Measurements from ENCODE around the gene SNX22.

Gene SNX22

GRCh38 chr15:64182859-64183370 lies 31.4 kb downstream of the SNX22 start:
- in situ Hi-C loops (cut with MboI; ENCODE audit: low pct_unique_long_range_greater_than_20kb, low sequenced_read_pairs, unreplicated experiment) = no loop called here
- no peak for DNase-seq (ENCODE audit: low spot score)
- TF ChIP-seq CTCF (IDR thresholded peaks at IDR 0.05; ENCODE audit: extremely low read depth, insufficient read depth, missing control alignments) = no peak

GRCh38 chr15:64185146-64185911 lies 33.8 kb downstream of the SNX22 start:
- no peak for TF ChIP-seq CTCF (IDR thresholded peaks at IDR 0.05; ENCODE audit: extremely low read depth, insufficient read depth, missing control alignments)
- in situ Hi-C loops (cut with MboI; ENCODE audit: low pct_unique_long_range_greater_than_20kb, low sequenced_read_pairs, unreplicated experiment) = no loop called here
- no peak for DNase-seq (ENCODE audit: low spot score)

DNA sequence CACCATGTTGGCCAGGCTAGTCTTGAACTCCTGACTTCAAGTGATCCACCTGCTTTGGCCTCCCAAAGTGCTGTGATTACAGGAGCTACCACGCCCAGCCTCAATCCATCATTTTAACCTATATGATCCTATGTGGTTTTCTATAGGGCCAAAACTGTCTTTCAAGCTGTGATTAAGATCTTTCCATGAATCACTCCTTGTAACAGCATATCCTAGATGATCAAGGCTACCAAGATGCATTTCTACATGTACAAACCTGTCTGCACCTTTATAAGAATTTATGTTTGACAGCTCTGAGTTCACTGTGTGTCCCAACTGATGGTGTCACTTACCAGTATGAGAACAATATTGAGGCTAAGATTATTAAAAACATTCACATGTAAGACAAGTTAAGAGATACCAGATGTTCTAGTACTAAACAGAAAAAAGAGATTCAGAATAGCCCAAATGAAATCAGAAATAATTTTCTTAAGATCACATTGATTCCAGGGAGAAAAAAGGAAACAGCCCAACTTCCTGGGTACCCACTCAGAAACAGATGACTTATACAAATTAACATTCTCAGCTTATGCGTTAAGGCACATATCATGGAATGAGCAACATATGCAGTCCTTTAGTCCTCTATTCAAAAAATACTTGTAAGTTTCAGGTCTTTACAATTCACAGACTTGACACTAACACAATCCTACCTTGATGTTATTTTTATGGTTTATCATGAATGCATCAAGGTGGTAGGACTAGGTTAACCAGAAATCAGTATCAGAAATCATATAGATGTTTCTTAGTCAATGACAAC lies 36.1 kb downstream of the SNX22 start:
- TF ChIP-seq CTCF (IDR thresholded peaks at IDR 0.05; ENCODE audit: extremely low read depth, insufficient read depth, missing control alignments) = no peak
- DNase-seq (ENCODE audit: low spot score) = no peak
- in situ Hi-C loops (cut with MboI; ENCODE audit: low pct_unique_long_range_greater_than_20kb, low sequenced_read_pairs, unreplicated experiment) = no loop called here

DNA sequence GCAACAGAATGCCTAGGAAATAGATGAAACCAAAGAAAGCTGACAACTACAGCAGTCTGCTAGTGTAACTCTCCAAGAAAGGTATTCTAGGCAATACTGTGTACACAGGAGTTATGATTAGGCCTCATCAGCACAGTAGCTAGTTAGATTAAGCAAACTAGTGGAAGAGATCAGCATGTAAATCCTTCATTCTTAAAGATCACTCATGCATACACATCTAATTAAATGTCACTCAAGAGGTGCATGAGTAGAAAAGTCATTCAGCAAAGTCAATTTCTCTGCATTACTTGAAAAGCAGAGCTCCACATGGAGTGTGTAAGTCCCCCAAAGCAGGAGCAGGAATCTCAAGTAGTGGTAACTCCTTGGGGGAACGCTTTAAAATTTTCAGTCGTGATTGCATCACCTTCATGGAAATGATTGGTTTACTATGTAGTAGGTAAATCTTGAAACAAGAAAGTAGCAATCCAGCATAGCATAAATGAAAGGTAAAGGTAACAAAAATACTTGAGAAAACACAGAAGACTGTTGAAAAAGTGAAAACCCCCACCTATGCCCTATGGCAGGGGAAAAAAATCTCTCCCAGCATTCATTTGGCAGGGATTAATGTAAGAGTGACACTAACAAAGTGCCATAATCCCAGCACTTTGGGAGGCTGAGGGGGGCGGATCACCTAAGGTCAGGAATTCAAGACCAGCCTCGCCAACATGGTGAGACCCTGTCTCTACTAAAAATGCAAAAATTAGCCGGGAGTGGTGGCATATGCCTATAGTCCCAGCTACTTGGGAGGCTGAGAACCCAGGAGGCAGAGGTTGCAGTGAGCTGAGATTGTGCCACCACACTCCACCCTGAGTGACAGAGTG lies 40.7 kb downstream of the SNX22 start:
- in situ Hi-C loops (cut with MboI; ENCODE audit: low pct_unique_long_range_greater_than_20kb, low sequenced_read_pairs, unreplicated experiment) = no loop called here
- no peak for DNase-seq (ENCODE audit: low spot score)
- no peak for TF ChIP-seq CTCF (IDR thresholded peaks at IDR 0.05; ENCODE audit: extremely low read depth, insufficient read depth, missing control alignments)

DNA sequence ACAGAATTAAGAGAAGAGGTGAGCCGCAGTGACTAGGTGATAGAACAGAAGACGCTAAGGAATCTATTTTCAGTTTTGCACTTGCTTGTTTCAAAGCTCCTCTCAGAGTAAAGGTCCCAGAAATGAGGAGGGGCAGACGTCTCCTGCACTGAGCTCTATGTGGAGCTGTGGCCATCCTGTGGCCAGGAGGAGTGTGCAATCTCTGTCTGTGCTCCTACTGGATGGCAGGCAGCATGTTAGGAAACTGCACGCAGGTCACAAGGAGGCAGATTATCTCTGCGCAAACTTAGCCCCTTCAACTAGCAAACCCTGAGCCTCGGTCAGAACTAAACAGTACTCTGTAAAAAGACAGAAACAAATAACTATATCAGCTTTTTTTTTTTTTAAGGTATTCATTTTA lies 42.4 kb downstream of the SNX22 start:
- TF ChIP-seq CTCF (IDR thresholded peaks at IDR 0.05; ENCODE audit: extremely low read depth, insufficient read depth, missing control alignments) = no peak
- in situ Hi-C loops (cut with MboI; ENCODE audit: low pct_unique_long_range_greater_than_20kb, low sequenced_read_pairs, unreplicated experiment) = no loop called here
- no peak for DNase-seq (ENCODE audit: low spot score)

DNA sequence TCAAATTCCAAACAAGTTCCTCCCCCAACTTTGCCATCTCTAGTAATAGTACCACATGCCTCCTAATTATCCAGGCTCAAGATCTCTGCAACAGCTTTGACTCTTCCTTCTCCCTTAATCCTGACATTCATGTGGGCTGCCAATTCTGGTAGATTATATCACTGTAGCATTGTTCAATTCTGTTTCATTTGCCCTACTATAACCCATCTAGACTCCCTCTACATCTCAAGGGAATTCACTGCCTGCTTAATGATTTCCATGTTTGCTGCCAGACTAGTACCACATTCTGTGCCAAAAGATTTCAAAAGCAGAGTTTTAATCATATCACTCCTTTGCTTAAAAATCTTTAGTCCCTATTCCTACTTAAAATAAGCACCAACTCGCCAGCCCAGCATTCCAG lies 45.9 kb downstream of the SNX22 start:
- in situ Hi-C loops (cut with MboI; ENCODE audit: low pct_unique_long_range_greater_than_20kb, low sequenced_read_pairs, unreplicated experiment) = no loop called here
- DNase-seq (ENCODE audit: low spot score) = no peak
- no peak for TF ChIP-seq CTCF (IDR thresholded peaks at IDR 0.05; ENCODE audit: extremely low read depth, insufficient read depth, missing control alignments)
